Peyer's patch (tissue), 4 donors: Measurements from ENCODE around the gene DGKH. TPM values are rescaled to one million over a fixed set of nuclear protein-coding genes. Genes with fewer than 3 reads are reported as not detected.

Source experiments
- DNase-seq, 3 donors: peaks; one replicate each; pipeline ENCODE4 v3.0.0-alpha.2; 2017 to 2019
- H3K27ac ChIP-seq, 4 donors: fragments of 200-600 bp; sonication (generic); one replicate each; pipeline ENCODE4 v1.5.1; 2016 to 2019
- H3K27me3 ChIP-seq, 2 donors: fragments of 200-600 bp; sonication (generic); one replicate each; pipeline ENCODE4 v1.5.1; 2019
- H3K36me3 ChIP-seq, 3 donors: fragments of 200-600 bp; sonication (generic); one replicate each; pipeline ENCODE4 v1.5.1; 2016 to 2019
- H3K4me1 ChIP-seq, 4 donors: fragments of 200-600 bp; sonication (generic); one replicate each; pipeline ENCODE4 v1.5.1; 2016 to 2019
- H3K4me3 ChIP-seq, 4 donors: fragments of 200-600 bp; sonication (generic); 1 replicate in 3 of 4; 2 replicates in 1 of 4; pipeline ENCODE4 v1.5.1; 2016 to 2019; ENCODE audit warnings: mild to moderate bottlenecking in 1 of 4
- H3K9me3 ChIP-seq, 4 donors: fragments of 200-600 bp; sonication (generic); one replicate each; pipeline ENCODE4 v1.5.1; 2016 to 2019; ENCODE audit warnings: mild to moderate bottlenecking in 1 of 4
- CTCF ChIP-seq, 6 experiments: fragments of 450-650 bp in 4 of 6; fragments of 200-600 bp in 2 of 6; sonication (generic) in 1 of 6; IDR thresholded peaks; one replicate each; pipeline ENCODE4 v1.5.1; 2017 to 2019; ENCODE audit warnings: antibody characterized with exemption in 6 of 6, mild to moderate bottlenecking in 3 of 6, moderate library complexity in 1 of 6
- POLR2A ChIP-seq, 2 donors: fragments of 450-650 bp; IDR thresholded peaks; one replicate each; pipeline ENCODE4 v1.5.1; 2017; ENCODE audit warnings: antibody characterized with exemption in 2 of 2, mild to moderate bottlenecking in 2 of 2, moderate library complexity in 2 of 2
- total RNA-seq, 4 donors: library from RNA; depleted of rRNA; stranded (reverse); fragments of >200 nt; gene quantifications; one replicate each; pipeline ENCODE4 v1.1.0, GENCODE V29; 2016

Gene DGKH
- total RNA-seq, 4 donors from 2014 or later: 9.5 to 30.5 (median 18.8) TPM

GRCh38 chr13:42011601-42012350 lies 36.7 kb upstream of the DGKH start:
- Histone ChIP-seq H3K9me3 (no peaks in the 10 kb centered on the region), H3K4me3 (no peak overlapping the region), H3K27me3 (no peaks in the 10 kb centered on the region), H3K27ac (no peak overlapping the region), H3K36me3 (no peaks in the 10 kb centered on the region), H3K4me1 (no peaks in the 10 kb centered on the region)
- DNase-seq: no peak
- TF ChIP-seq CTCF (IDR thresholded peaks at IDR 0.05) (no peak), POLR2A (IDR thresholded peaks at IDR 0.05) (no peak)

DNA sequence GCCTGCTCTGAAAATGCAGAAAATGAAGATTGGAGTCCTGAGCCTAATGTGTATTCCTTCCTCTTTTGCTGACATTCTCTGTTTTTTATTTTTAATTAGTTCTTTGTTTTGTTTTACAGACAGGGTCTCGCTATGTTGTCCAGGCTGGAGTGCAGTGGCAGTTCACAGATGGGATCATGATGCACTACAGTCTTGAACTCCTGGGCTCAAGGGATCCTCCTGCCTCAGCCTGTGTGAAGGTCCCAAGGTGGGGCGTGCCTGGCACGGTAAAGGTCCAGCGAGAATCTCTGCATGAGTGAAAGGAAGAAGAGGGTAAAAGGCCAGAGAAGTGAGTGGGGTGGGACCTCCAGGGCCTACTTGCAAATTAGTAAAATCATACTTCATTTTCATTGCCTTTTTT lies 34.3 kb upstream of the DGKH start:
- no peak for TF ChIP-seq CTCF (IDR thresholded peaks at IDR 0.05)
- no peak for TF ChIP-seq POLR2A (IDR thresholded peaks at IDR 0.05)
- Histone ChIP-seq H3K4me1 (no peaks in the 10 kb centered on the region), H3K27me3 (no peaks in the 10 kb centered on the region), H3K36me3 (no peaks in the 10 kb centered on the region), H3K9me3 (no peaks in the 10 kb centered on the region), H3K4me3 (no peak overlapping the region), H3K27ac (no peak overlapping the region)
- no peak for DNase-seq

DNA sequence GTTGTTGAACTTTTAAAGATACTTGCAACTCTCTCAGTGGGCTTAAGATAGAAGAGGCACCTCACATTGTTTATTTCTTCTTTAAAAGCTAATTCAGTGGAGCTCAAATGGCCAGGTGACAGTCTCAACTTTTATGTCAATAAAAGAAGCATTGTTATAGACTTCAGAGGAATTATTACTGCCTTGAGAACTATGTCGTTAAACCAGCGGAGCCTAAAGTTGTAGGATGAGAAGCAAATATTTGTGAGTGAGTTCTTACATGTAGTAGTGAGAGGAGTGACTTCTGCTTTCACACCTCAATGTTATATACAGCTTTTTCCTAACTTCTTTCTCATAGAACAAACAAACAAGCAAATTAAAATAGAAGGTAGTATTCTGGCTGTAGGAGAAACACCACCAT lies 31.2 kb upstream of the DGKH start:
- no peak overlapping the region for H3K4me3 ChIP-seq
- H3K36me3 ChIP-seq: no peaks in the 10 kb centered on the region
- no peak for DNase-seq
- H3K4me1 ChIP-seq: no peaks in the 10 kb centered on the region
- TF ChIP-seq CTCF (IDR thresholded peaks at IDR 0.05): no peak
- TF ChIP-seq POLR2A (IDR thresholded peaks at IDR 0.05): no peak
- no peak overlapping the region for H3K27ac ChIP-seq
- no peaks in the 10 kb centered on the region for H3K9me3 ChIP-seq
- no peaks in the 10 kb centered on the region for H3K27me3 ChIP-seq

- Histone ChIP-seq H3K27me3 (no peaks in the 10 kb centered on the region), H3K9me3 (no peaks in the 10 kb centered on the region), H3K4me3 (no peak overlapping the region), H3K36me3 (no peaks in the 10 kb centered on the region), H3K27ac (no peak overlapping the region), H3K4me1 (no peaks in the 10 kb centered on the region)
- TF ChIP-seq POLR2A (IDR thresholded peaks at IDR 0.05) (no peak), CTCF (IDR thresholded peaks at IDR 0.05) (no peak)
- DNase-seq: no peak
Observed at GRCh38 chr13:42021851-42022250, 26.6 kb upstream of the DGKH start.

- Histone ChIP-seq H3K9me3 (no peaks in the 10 kb centered on the region), H3K27ac (no peak overlapping the region), H3K4me1 (no peaks in the 10 kb centered on the region), H3K4me3 (no peak overlapping the region), H3K27me3 (no peaks in the 10 kb centered on the region), H3K36me3 (no peaks in the 10 kb centered on the region)
- no peak for DNase-seq
- TF ChIP-seq POLR2A (IDR thresholded peaks at IDR 0.05) (no peak), CTCF (IDR thresholded peaks at IDR 0.05) (no peak)
Observed at GRCh38 chr13:42022336-42022735, 26.1 kb upstream of the DGKH start.
